Fibroblast of lung (primary cell): Measurements from ENCODE around the gene AOC1. TPM values are rescaled to one million over a fixed set of nuclear protein-coding genes. Genes with fewer than 3 reads are reported as not detected.
A peak's percentile ranks its signal among the peaks of the same experiment; 100 is the strongest.

Experiments used
- DNase-seq, 2 donors: peaks; one replicate each; pipeline versions ENCODE4 v3.0.0 to v3.0.0-alpha.2; 2010; ENCODE audit warnings: low read depth in 2 of 2
- H2AFZ ChIP-seq: 2 replicates; pipeline ENCODE4 v1.5.1; 2012; ENCODE audit warnings: low read length, control low read depth, inconsistent platforms
- H3K27ac ChIP-seq: 2 replicates; pipeline ENCODE4 v1.5.1; 2011; ENCODE audit warnings: low read length, control low read depth; ENCODE audit not compliant: insufficient read depth
- H3K27me3 ChIP-seq: 2 replicates; pipeline ENCODE4 v1.5.1; 2011; ENCODE audit warnings: mild to moderate bottlenecking, low read length; ENCODE audit not compliant: control insufficient read depth, insufficient read depth
- H3K36me3 ChIP-seq: 2 replicates; pipeline ENCODE4 v1.5.1; 2011; ENCODE audit warnings: low read length; ENCODE audit not compliant: control insufficient read depth, insufficient read depth
- H3K4me1 ChIP-seq: 2 replicates; pipeline ENCODE4 v1.5.1; 2011; ENCODE audit warnings: low read length; ENCODE audit not compliant: control insufficient read depth, insufficient read depth; ENCODE audit errors: extremely low read depth
- H3K4me2 ChIP-seq: 2 replicates; pipeline ENCODE4 v1.5.1; 2011; ENCODE audit warnings: low read length, control low read depth; ENCODE audit not compliant: insufficient read depth; ENCODE audit errors: extremely low read depth
- H3K4me3 ChIP-seq, 4 experiments: fragments of 200-600 bp in 1 of 4; sonication (generic) in 1 of 4; replicated peaks in 1 of 4; 2 replicates each; pipeline ENCODE4 v1.5.1; 2011 to 2016; ENCODE audit warnings: low read length in 4 of 4, low read depth in 3 of 4, mild to moderate bottlenecking in 3 of 4, control low read depth in 2 of 4, inconsistent platforms in 1 of 4, mixed read lengths in 1 of 4; ENCODE audit not compliant: insufficient read depth in 1 of 4; ENCODE audit errors: control extremely low read depth in 1 of 4
- H3K79me2 ChIP-seq: 2 replicates; pipeline ENCODE4 v1.5.1; 2012; ENCODE audit warnings: mild to moderate bottlenecking, low read length, inconsistent platforms; ENCODE audit not compliant: control insufficient read depth, insufficient read depth
- H3K9ac ChIP-seq: 2 replicates; pipeline ENCODE4 v1.5.1; 2011; ENCODE audit warnings: mild to moderate bottlenecking, low read length, control low read depth; ENCODE audit not compliant: insufficient read depth
- H3K9me3 ChIP-seq: 2 replicates; pipeline ENCODE4 v1.5.1; 2012; ENCODE audit warnings: low read depth, low read length; ENCODE audit not compliant: control insufficient read depth, insufficient read depth
- H4K20me1 ChIP-seq: 2 replicates; pipeline ENCODE4 v1.5.1; 2011; ENCODE audit warnings: low read length; ENCODE audit not compliant: control insufficient read depth, insufficient read depth; ENCODE audit errors: extremely low read depth
- EZH2 ChIP-seq: IDR thresholded peaks from 2 replicates; pipeline ENCODE4 v1.5.1; 2012; ENCODE audit warnings: low read length, control low read depth, mild to moderate bottlenecking; ENCODE audit errors: missing control alignments
- polyA plus RNA-seq, 2 donors: library from polyadenylated mRNA; depleted of rRNA in 1 of 2; stranded (reverse) in 1 of 2; unstranded in 1 of 2; fragments of >200 nt; gene quantifications; 2 replicates each; pipeline ENCODE4 v1.2.1, GENCODE V29; 2011 to 2012; ENCODE audit warnings: missing spikeins in 1 of 2
- total RNA-seq: library from RNA; depleted of rRNA; stranded (reverse); fragments of >200 nt; gene quantifications from 2 replicates; pipeline ENCODE4 v1.2.1, GENCODE V29; 2014
- TF ChIP-seq, protein P1 (sequence below), 2 donors: IDR thresholded peaks in 1 of 2; conservative IDR thresholded peaks in 1 of 2; 1 replicate in 1 of 2; 2 replicates in 1 of 2; pipeline ENCODE4 v1.5.1; 2011 to 2012; ENCODE audit warnings: low read length in 2 of 2, control low read depth in 1 of 2, inconsistent platforms in 1 of 2, low read depth in 1 of 2, mild to moderate bottlenecking in 1 of 2

Gene AOC1
- total and polyA plus RNA-seq, 2 donors (not counting 1 experiment from before 2014, with no cell fraction given): not detected

- no peaks in the 10 kb centered on the region for H3K79me2 ChIP-seq
- no peaks in the 10 kb centered on the region for H4K20me1 ChIP-seq
Measured at GRCh38 chr7:150896562-150897209, 44.4 kb downstream of the AOC1 start.

GRCh38 chr7:150897502-150898474 lies 45.5 kb downstream of the AOC1 start:
- Histone ChIP-seq H4K20me1 (no peaks in the 10 kb centered on the region), H3K4me2 (no peak overlapping the region), H3K9ac (no peak overlapping the region), H3K4me1 (no peaks in the 10 kb centered on the region), H2AFZ (no peak overlapping the region), H3K4me3 (no peak overlapping the region), H3K9me3 (no peaks in the 10 kb centered on the region), H3K27me3 (no peaks in the 10 kb centered on the region), H3K27ac (no peak overlapping the region), H3K79me2 (no peaks in the 10 kb centered on the region), H3K36me3 (no peaks in the 10 kb centered on the region)
- no peak for TF ChIP-seq EZH2
- TF ChIP-seq, protein P1, sequence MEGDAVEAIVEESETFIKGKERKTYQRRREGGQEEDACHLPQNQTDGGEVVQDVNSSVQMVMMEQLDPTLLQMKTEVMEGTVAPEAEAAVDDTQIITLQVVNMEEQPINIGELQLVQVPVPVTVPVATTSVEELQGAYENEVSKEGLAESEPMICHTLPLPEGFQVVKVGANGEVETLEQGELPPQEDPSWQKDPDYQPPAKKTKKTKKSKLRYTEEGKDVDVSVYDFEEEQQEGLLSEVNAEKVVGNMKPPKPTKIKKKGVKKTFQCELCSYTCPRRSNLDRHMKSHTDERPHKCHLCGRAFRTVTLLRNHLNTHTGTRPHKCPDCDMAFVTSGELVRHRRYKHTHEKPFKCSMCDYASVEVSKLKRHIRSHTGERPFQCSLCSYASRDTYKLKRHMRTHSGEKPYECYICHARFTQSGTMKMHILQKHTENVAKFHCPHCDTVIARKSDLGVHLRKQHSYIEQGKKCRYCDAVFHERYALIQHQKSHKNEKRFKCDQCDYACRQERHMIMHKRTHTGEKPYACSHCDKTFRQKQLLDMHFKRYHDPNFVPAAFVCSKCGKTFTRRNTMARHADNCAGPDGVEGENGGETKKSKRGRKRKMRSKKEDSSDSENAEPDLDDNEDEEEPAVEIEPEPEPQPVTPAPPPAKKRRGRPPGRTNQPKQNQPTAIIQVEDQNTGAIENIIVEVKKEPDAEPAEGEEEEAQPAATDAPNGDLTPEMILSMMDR (conservative IDR thresholded peaks at IDR 0.05 in 1 of 2, IDR thresholded peaks at IDR 0.05 in 1 of 2; ENCODE audit: low read depth in 1 of 2, low read length in 2 of 2): no peak
- DNase-seq: no peak

More at GRCh38 chr7:150896562-150897209, 44.4 kb downstream of the AOC1 start:
- Histone ChIP-seq H3K9ac (no peak overlapping the region), H3K4me3 (no peak overlapping the region), H2AFZ (no peak overlapping the region), H3K4me2 (no peak overlapping the region), H3K27me3 (no peaks in the 10 kb centered on the region), H3K36me3 (no peaks in the 10 kb centered on the region), H3K27ac (no peak overlapping the region), H3K4me1 (no peaks in the 10 kb centered on the region), H3K9me3 (no peaks in the 10 kb centered on the region)
- TF ChIP-seq, protein P1 (conservative IDR thresholded peaks at IDR 0.05 in 1 of 2, IDR thresholded peaks at IDR 0.05 in 1 of 2; ENCODE audit: low read depth in 1 of 2, low read length in 2 of 2): no peak
- no peak for TF ChIP-seq EZH2
- DNase-seq: no peak

DNA sequence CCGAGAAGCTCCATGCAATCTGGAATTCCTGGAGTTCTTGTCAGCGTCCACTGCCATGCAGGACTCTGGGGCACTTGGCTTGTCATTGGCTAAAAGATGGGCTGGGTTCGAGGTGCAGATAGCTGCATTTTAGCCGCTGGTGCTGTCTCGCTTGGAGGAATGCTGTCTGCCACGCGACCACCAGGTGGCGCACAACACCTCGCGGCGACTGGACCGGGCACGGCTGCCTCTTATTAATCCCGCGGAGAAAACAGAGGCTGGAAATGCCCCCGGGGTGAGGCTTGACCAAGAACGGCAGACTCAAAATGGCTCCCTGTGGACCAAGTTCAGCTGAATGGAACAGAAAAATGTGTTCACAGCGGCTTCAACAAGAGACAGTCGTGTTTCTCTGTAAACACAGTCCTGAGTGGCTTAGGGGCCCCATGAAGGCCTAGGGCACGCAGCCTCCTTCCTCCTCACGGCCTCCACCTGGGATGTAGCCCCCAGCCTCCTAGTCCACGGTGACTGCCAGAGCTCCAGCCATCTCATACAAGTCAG lies 46.2 kb downstream of the AOC1 start:
- Histone ChIP-seq H3K9ac (no peak overlapping the region), H4K20me1 (no peaks in the 10 kb centered on the region), H2AFZ (no peak overlapping the region), H3K4me3 (no peak overlapping the region), H3K36me3 (no peaks in the 10 kb centered on the region), H3K4me2 (no peak overlapping the region), H3K79me2 (no peaks in the 10 kb centered on the region), H3K4me1 (no peaks in the 10 kb centered on the region), H3K9me3 (no peaks in the 10 kb centered on the region), H3K27ac (no peak overlapping the region), H3K27me3 (no peaks in the 10 kb centered on the region)
- DNase-seq: peak; percentile 29 to 61
- no peak for TF ChIP-seq EZH2
- TF ChIP-seq, protein P1 (conservative IDR thresholded peaks at IDR 0.05 in 1 of 2, IDR thresholded peaks at IDR 0.05 in 1 of 2; ENCODE audit: low read depth in 1 of 2, low read length in 2 of 2): peak; percentile 79 to 92
